ENCODE results near the gene ASTN2. TPM values are rescaled to one million over a fixed set of nuclear protein-coding genes. Genes with fewer than 3 reads are reported as not detected.

ASTN2 gene
- total and polyA plus RNA-seq, 2 donors (not counting 3 experiments of a cell fraction or from before 2014, with no cell fraction given) = 1.0 to 1.9 TPM

- BruUV-seq (replicated peaks) = no TSS peak
- no peak for TF ChIP-seq POLR2A (IDR thresholded peaks at IDR 0.05; ENCODE audit: low read depth, low read length)
- no peak for TF ChIP-seq MAX (IDR thresholded peaks at IDR 0.05; ENCODE audit: insufficient read depth, insufficient read length)
- TF ChIP-seq EZH2 (IDR thresholded peaks at IDR 0.05; ENCODE audit: borderline replicate concordance, low read depth, low read length, severe bottlenecking) = no peak
- no peak for TF ChIP-seq JUN (IDR thresholded peaks at IDR 0.05; ENCODE audit: borderline replicate concordance, insufficient read depth, insufficient read length, low read depth)
- TF ChIP-seq POLR2AphosphoS5 (IDR thresholded peaks at IDR 0.05; ENCODE audit: insufficient read depth, low read depth, low read length) = no peak
- no peak for TF ChIP-seq FOS (IDR thresholded peaks at IDR 0.05; ENCODE audit: borderline replicate concordance, insufficient read depth, low read length)
- TF ChIP-seq MYC (IDR thresholded peaks at IDR 0.05; ENCODE audit: low read depth, low read length) = no peak
- no peak for TF ChIP-seq GATA2 (IDR thresholded peaks at IDR 0.05; ENCODE audit: insufficient read depth, insufficient read length, low read depth, low read length)
- no peak for TF ChIP-seq CTCF (IDR thresholded peaks at IDR 0.05; ENCODE audit: extremely low read depth in 1 of 2, insufficient read depth in 1 of 2, low read depth in 1 of 2, low read length in 2 of 2)
- dilution Hi-C loops (cut with MboI; ENCODE audit: extremely low pct_ligation_motif_present, low sequenced_read_pairs) = no loop called here
- Histone ChIP-seq H3K9me3 (replicated peaks; ENCODE audit: control insufficient read depth, insufficient read depth, low read length) (peaks cover 3% of the 10 kb centered on the region), H3K4me2 (ENCODE audit: insufficient read depth, low read length) (no peak overlapping the region), H3K9ac (replicated peaks; ENCODE audit: extremely low read depth, insufficient read depth, low read length) (no peak overlapping the region), H3K9me1 (replicated peaks; ENCODE audit: control insufficient read depth, extremely low read depth, insufficient read depth, low read length) (no peaks in the 10 kb centered on the region), H2AFZ (ENCODE audit: low read depth, low read length) (no peak overlapping the region), H3K27me3 (ENCODE audit: control insufficient read depth in 2 of 2, insufficient read depth in 2 of 2, low read length in 2 of 2) (no peaks in the 10 kb centered on the region), H3K79me2 (ENCODE audit: control insufficient read depth, insufficient read depth, low read length) (no peaks in the 10 kb centered on the region), H4K20me1 (replicated peaks; ENCODE audit: control insufficient read depth, extremely low read depth, insufficient read depth, low read length) (no peaks in the 10 kb centered on the region), H3K4me3 (replicated peaks in 1 of 3; ENCODE audit: insufficient read depth in 1 of 3, low read depth in 1 of 3, low read length in 3 of 3) (no peak overlapping the region), H3K36me3 (ENCODE audit: control insufficient read depth in 2 of 2, extremely low read depth in 1 of 2, insufficient read depth in 2 of 2, low read length in 2 of 2) (no peaks in the 10 kb centered on the region), H3K27ac (ENCODE audit: insufficient read depth, low read depth, low read length) (no peak overlapping the region), H3K4me1 (ENCODE audit: control insufficient read depth, extremely low read depth, insufficient read depth, low read length) (no peaks in the 10 kb centered on the region)
- POLR2A ChIA-PET = no interaction called here
- CTCF ChIA-PET = no interaction called here
- intact Hi-C loops (cut with micrococcal nuclease) = no loop called here
- FAIRE-seq = no peak
- no peak for DNase-seq (ENCODE audit: low read depth, low spot score)
These were observed 599.0 kb downstream of the ASTN2 start for GRCh38 chr9:116815835-116816234.

Data from endothelial cell of umbilical vein (primary cell).